ENCODE measurements around the gene LMOD3. TPM values are rescaled to one million over a fixed set of nuclear protein-coding genes. Genes with fewer than 3 reads are reported as not detected.

LMOD3 gene
- not detected for total RNA-seq
- total RNA-seq (2013) = not detected

DNA sequence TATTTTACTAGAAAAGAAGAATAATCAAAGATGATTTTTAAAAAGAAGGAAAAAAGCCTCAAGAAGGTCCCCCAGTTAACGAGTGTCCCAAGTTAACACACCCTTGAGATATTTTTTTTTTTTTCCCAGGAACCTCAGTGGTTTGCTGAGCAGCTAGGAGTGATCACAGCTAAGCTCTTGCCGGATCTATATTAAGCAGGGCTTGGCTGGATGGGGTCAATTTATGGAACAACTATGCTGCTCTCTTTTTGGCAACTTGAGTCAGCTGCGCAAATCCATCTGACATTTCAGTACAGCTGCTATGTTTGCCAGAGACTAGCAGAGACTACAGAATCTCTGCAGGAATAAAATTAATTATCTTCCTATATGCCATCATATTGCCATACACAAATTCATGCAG lies at the start of gene LMOD3:
TSS of gene LMOD3 (minus strand) at position 193 of the 400 bp plus-strand sequence. CDS start 209 bp downstream, outside the sequence.
- no peaks in the 10 kb centered on the region for H3K9me3 ChIP-seq (ENCODE audit: control insufficient read depth, insufficient read depth, low read length)
- Mint-ChIP-seq H3K36me3 (no peaks in the 10 kb centered on the region), H3K27ac (no peak within 1 kb of the TSS), H3K9me3 (no peaks in the 10 kb centered on the region), H3K4me3 (no peak within 1 kb of the TSS), H3K27me3 (ENCODE audit: low read depth in 2 of 2) (peaks cover 5 to 14% of the 10 kb centered on the region in 2 donors), H3K4me1 (peaks cover 0 to 5% of the 10 kb centered on the region in 2 donors)
- intact Hi-C loops (cut with micrococcal nuclease) = no loop called here
- DNase-seq = no peak
- H3K27me3 ChIP-seq (ENCODE audit: control insufficient read depth, insufficient read depth, low read length) = no peaks in the 10 kb centered on the region
- H3K27ac ChIP-seq (ENCODE audit: low read length) = no peak within 1 kb of the TSS
- no peaks in the 10 kb centered on the region for H3K36me3 ChIP-seq (ENCODE audit: control insufficient read depth, insufficient read depth, low read length)
- 98% methylated on average over 3 of the region's 3 CpGs for WGBS (ENCODE audit: insufficient coverage)
- no peak for ATAC-seq
- H3K4me1 ChIP-seq (ENCODE audit: control insufficient read depth, insufficient read depth, low read length) = no peaks in the 10 kb centered on the region
- TF ChIP-seq, protein P1, sequence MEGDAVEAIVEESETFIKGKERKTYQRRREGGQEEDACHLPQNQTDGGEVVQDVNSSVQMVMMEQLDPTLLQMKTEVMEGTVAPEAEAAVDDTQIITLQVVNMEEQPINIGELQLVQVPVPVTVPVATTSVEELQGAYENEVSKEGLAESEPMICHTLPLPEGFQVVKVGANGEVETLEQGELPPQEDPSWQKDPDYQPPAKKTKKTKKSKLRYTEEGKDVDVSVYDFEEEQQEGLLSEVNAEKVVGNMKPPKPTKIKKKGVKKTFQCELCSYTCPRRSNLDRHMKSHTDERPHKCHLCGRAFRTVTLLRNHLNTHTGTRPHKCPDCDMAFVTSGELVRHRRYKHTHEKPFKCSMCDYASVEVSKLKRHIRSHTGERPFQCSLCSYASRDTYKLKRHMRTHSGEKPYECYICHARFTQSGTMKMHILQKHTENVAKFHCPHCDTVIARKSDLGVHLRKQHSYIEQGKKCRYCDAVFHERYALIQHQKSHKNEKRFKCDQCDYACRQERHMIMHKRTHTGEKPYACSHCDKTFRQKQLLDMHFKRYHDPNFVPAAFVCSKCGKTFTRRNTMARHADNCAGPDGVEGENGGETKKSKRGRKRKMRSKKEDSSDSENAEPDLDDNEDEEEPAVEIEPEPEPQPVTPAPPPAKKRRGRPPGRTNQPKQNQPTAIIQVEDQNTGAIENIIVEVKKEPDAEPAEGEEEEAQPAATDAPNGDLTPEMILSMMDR (IDR thresholded peaks at IDR 0.05) = no peak
- no peak within 1 kb of the TSS for H3K4me3 ChIP-seq (ENCODE audit: low read length)

DNA sequence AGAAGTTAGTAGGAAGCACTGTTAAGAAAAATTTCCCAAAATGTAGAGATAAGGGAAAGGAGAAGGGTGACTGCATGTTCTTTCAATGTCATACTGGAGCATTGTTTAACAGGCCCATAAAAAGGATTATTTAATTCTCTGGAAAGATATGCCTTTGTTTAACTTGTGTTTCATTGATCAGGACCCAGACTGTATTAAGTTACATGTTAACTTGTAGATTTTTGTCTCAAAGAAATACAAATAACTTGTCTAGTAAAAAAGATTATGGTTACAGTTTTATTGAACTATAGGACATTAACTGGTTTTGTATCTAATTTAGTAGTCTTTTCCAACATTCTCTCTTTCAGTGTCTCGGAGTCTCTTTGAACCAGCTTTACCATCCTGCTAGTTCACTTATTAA lies 49.7 kb upstream of the LMOD3 start:
- Mint-ChIP-seq H3K27ac (no peak overlapping the region), H3K27me3 (ENCODE audit: low read depth in 2 of 2) (no peaks in the 10 kb centered on the region), H3K36me3 (no peaks in the 10 kb centered on the region), H3K9me3 (no peaks in the 10 kb centered on the region), H3K4me1 (no peaks in the 10 kb centered on the region), H3K4me3 (no peak overlapping the region)
- H3K27ac ChIP-seq (ENCODE audit: low read length) = no peak overlapping the region
- DNase-seq = no peak
- no peak overlapping the region for H3K4me3 ChIP-seq (ENCODE audit: low read length)
- H3K9me3 ChIP-seq (ENCODE audit: control insufficient read depth, insufficient read depth, low read length) = no peaks in the 10 kb centered on the region
- H3K4me1 ChIP-seq (ENCODE audit: control insufficient read depth, insufficient read depth, low read length) = no peaks in the 10 kb centered on the region
- intact Hi-C loops (cut with micrococcal nuclease) = no loop called here
- no peaks in the 10 kb centered on the region for H3K27me3 ChIP-seq (ENCODE audit: control insufficient read depth, insufficient read depth, low read length)
- TF ChIP-seq, protein P1 (IDR thresholded peaks at IDR 0.05) = no peak
- ATAC-seq = no peak
- H3K36me3 ChIP-seq (ENCODE audit: control insufficient read depth, insufficient read depth, low read length) = no peaks in the 10 kb centered on the region
- no CpG with 5 or more reads among the region's 1 CpG for WGBS (ENCODE audit: insufficient coverage)

DNA sequence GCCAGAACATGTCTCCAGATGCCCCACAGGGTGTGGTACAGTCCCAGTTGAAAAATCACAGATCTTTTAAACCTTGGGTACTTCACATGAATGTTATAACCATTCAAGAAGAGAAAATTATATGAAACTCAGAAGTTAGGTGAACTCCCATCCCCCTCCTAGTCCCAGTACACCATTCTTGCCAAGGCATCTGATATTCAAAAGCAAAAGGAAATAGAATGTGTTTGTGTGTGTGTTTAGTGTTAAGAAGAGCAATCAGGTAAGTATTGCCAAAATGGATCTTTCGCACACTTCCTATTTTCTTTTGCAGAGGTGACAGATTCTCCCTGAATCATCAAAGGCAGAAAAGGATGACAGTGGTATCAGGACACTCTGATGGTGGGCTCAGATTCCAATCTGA lies 44.1 kb upstream of the LMOD3 start:
- intact Hi-C loops (cut with micrococcal nuclease) = no loop called here
- H3K27ac Mint-ChIP-seq = no peak overlapping the region
- 100% methylated on average over 1 of the region's 1 CpG for WGBS (ENCODE audit: insufficient coverage)
- H3K27me3 Mint-ChIP-seq (ENCODE audit: low read depth in 2 of 2) = no peaks in the 10 kb centered on the region
- no peaks in the 10 kb centered on the region for H3K27me3 ChIP-seq (ENCODE audit: control insufficient read depth, insufficient read depth, low read length)
- H3K36me3 Mint-ChIP-seq = no peaks in the 10 kb centered on the region
- no peak overlapping the region for H3K27ac ChIP-seq (ENCODE audit: low read length)
- ATAC-seq (no peak), DNase-seq (no peak)
- H3K4me1 Mint-ChIP-seq = peaks cover 0 to 5% of the 10 kb centered on the region in 2 donors
- TF ChIP-seq, protein P1 (IDR thresholded peaks at IDR 0.05) = no peak
- no peaks in the 10 kb centered on the region for H3K9me3 ChIP-seq (ENCODE audit: control insufficient read depth, insufficient read depth, low read length)
- no peak overlapping the region for H3K4me3 ChIP-seq (ENCODE audit: low read length)
- no peaks in the 10 kb centered on the region for H3K9me3 Mint-ChIP-seq
- no peaks in the 10 kb centered on the region for H3K4me1 ChIP-seq (ENCODE audit: control insufficient read depth, insufficient read depth, low read length)
- no peak overlapping the region for H3K4me3 Mint-ChIP-seq
- H3K36me3 ChIP-seq (ENCODE audit: control insufficient read depth, insufficient read depth, low read length) = no peaks in the 10 kb centered on the region

DNA sequence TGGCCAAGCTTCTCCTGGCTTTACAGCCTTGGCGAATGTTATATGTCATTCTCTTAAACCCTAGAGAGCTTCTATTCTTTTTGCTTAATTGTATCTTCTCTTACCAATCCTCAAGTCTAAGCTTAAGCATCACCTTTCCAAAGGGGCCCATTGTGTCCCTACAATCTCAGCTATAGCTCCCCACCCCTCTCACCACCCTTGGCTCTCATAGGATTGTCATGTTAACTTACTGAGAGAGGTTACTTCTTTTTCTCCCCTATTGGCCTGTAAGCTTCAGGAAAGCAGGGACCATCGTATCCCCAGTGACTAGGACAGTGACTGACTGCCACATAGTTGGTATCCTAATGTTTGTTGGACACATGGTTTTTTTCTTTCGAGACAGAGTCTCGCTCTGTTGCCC lies 43.3 kb upstream of the LMOD3 start:
- no peaks in the 10 kb centered on the region for H3K27me3 Mint-ChIP-seq (ENCODE audit: low read depth in 2 of 2)
- Histone ChIP-seq H3K9me3 (ENCODE audit: control insufficient read depth, insufficient read depth, low read length) (no peaks in the 10 kb centered on the region), H3K27ac (ENCODE audit: low read length) (no peak overlapping the region), H3K4me1 (ENCODE audit: control insufficient read depth, insufficient read depth, low read length) (no peaks in the 10 kb centered on the region), H3K4me3 (ENCODE audit: low read length) (no peak overlapping the region), H3K36me3 (ENCODE audit: control insufficient read depth, insufficient read depth, low read length) (no peaks in the 10 kb centered on the region), H3K27me3 (ENCODE audit: control insufficient read depth, insufficient read depth, low read length) (no peaks in the 10 kb centered on the region)
- H3K4me3 Mint-ChIP-seq = no peak overlapping the region
- H3K36me3 Mint-ChIP-seq = no peaks in the 10 kb centered on the region
- DNase-seq (no peak), ATAC-seq (no peak)
- 90% methylated on average over 4 of the region's 4 CpGs for WGBS (ENCODE audit: insufficient coverage)
- H3K4me1 Mint-ChIP-seq = peaks cover 0 to 6% of the 10 kb centered on the region in 2 donors
- TF ChIP-seq, protein P1 (IDR thresholded peaks at IDR 0.05) = no peak
- intact Hi-C loops (cut with micrococcal nuclease) = no loop called here
- no peaks in the 10 kb centered on the region for H3K9me3 Mint-ChIP-seq
- no peak overlapping the region for H3K27ac Mint-ChIP-seq
